K562 (cell line): Measurements from ENCODE around the gene SPATA2L. TPM values are rescaled to one million over a fixed set of nuclear protein-coding genes. Genes with fewer than 3 reads are reported as not detected.

ENCODE experiments used
- CBX3 ChIP-seq, 2 experiments: IDR thresholded peaks; 1 replicate in 1 of 2; 2 replicates in 1 of 2; pipeline ENCODE4 v1.6.1; 2012; ENCODE audit warnings: inconsistent platforms in 2 of 2, low read length in 2 of 2, borderline replicate concordance in 1 of 2, control low read depth in 1 of 2
- CXXC5 ChIP-seq: fragments of 250-450 bp; sonication (Bioruptor Pico); IDR thresholded peaks from 2 replicates; pipeline ENCODE4 v1.8.0; 2022; ENCODE audit warnings: inconsistent platforms, mild to moderate bottlenecking, moderate library complexity
- DNMT1 ChIP-seq: fragments of 450-650 bp; IDR thresholded peaks from 2 replicates; pipeline ENCODE4 v1.6.1; 2016; ENCODE audit warnings: antibody characterized with exemption, mild to moderate bottlenecking
- GABPB2 ChIP-seq: fragments of 250-450 bp; sonication (Bioruptor Pico); conservative IDR thresholded peaks from 2 replicates; pipeline ENCODE4 v1.5.1; 2021; ENCODE audit warnings: mild to moderate bottlenecking
- KDM2B ChIP-seq: fragments of 250-450 bp; sonication (Bioruptor Pico); IDR thresholded peaks from 2 replicates; pipeline ENCODE4 v1.8.0; 2021; ENCODE audit warnings: mild to moderate bottlenecking, moderate library complexity
- NELFE ChIP-seq: IDR thresholded peaks from 2 replicates; pipeline ENCODE4 v1.6.1; 2011; ENCODE audit warnings: mild to moderate bottlenecking; ENCODE audit not compliant: insufficient read depth, insufficient read length
- NFIX ChIP-seq: fragments of 250-450 bp; sonication (Bioruptor Pico); IDR thresholded peaks from 2 replicates; pipeline ENCODE4 v1.4.0; 2020; ENCODE audit warnings: low read depth, mild to moderate bottlenecking, moderate library complexity
- PTBP1 ChIP-seq: fragments of 200-400 bp; formaldehyde crosslinking; IDR thresholded peaks from 2 replicates; pipeline ENCODE4 v1.6.1; 2017; ENCODE audit warnings: low read depth, low read length
- SMAD3 ChIP-seq: fragments of 450-650 bp; formaldehyde crosslinking; conservative IDR thresholded peaks from 2 replicates; pipeline ENCODE4 v1.4.0; 2020; ENCODE audit warnings: mild to moderate bottlenecking
- SMAD4 ChIP-seq: fragments of 250-450 bp; sonication (Bioruptor Pico); conservative IDR thresholded peaks from 2 replicates; pipeline ENCODE4 v1.8.0; 2021; ENCODE audit warnings: inconsistent platforms, mild to moderate bottlenecking, moderate library complexity
- TARDBP ChIP-seq: fragments of 450-650 bp; IDR thresholded peaks from 2 replicates; pipeline ENCODE4 v1.6.1; 2016
- TCF3 ChIP-seq: sonication (generic); formaldehyde crosslinking; IDR thresholded peaks from 2 replicates; pipeline ENCODE4 v1.4.0; 2020; ENCODE audit warnings: mild to moderate bottlenecking, missing genetic modification reagents
- TEAD1 ChIP-seq, 2 experiments: fragments of 450-650 bp in 1 of 2; sonication (generic) in 1 of 2; formaldehyde crosslinking; IDR thresholded peaks; 2 replicates each; pipeline versions ENCODE4 v1.4.0 to v1.8.0; 2020 to 2022; ENCODE audit warnings: mild to moderate bottlenecking in 2 of 2, missing genetic modification reagents in 1 of 2
- ZBTB7A ChIP-seq: IDR thresholded peaks from 2 replicates; pipeline ENCODE4 v1.6.1; 2011; ENCODE audit warnings: low read depth, mild to moderate bottlenecking, low read length, moderate library complexity, borderline replicate concordance; ENCODE audit not compliant: control insufficient read depth
- polyA plus RNA-seq, 8 experiments: library from polyadenylated mRNA; depleted of rRNA in 4 of 8; stranded (reverse) in 5 of 8; unstranded in 3 of 8; fragments of >200 nt; fragmentation: Nextera tagmentation in 2 of 8; fragmentation: Illumina TruSeq in 1 of 8; extraction: Ambion mirVana in 2 of 8; extraction: Trizol in 1 of 8; gene quantifications; 2 replicates each; pipeline versions ENCODE4 v1.2.1 to v1.2.3, GENCODE V29; 2011 to 2014; ENCODE audit warnings: inconsistent platforms in 1 of 8, missing spikeins in 1 of 8
- total RNA-seq, 7 experiments: library from RNA; depleted of rRNA in 6 of 7; stranded (reverse); fragments of >200 nt in 6 of 7; fragmentation: Illumina TruSeq in 2 of 7; extraction: Trizol in 2 of 7; gene quantifications; 2 replicates each; pipeline versions ENCODE4 v1.2.1 to v1.2.3, GENCODE V29; 2011 to 2021; ENCODE audit warnings: low replicate concordance in 1 of 7
- TF ChIP-seq, protein P1 (sequence below), 2 experiments: fragments of 200-800 bp in 1 of 2; sonication (Bioruptor generic) in 1 of 2; sonication (generic) in 1 of 2; formaldehyde crosslinking in 1 of 2; IDR thresholded peaks in 1 of 2; conservative IDR thresholded peaks in 1 of 2; 2 replicates each; pipeline versions ENCODE4 v1.5.0 to v1.6.1; 2016 to 2020; ENCODE audit warnings: missing compliant biosample characterization in 1 of 2, missing genetic modification characterization in 1 of 2, missing genetic modification reagents in 1 of 2
- TF ChIP-seq, protein P2 (sequence below): fragments of 450-650 bp; formaldehyde crosslinking; IDR thresholded peaks from 2 replicates; pipeline ENCODE4 v1.4.0; 2020; ENCODE audit warnings: mild to moderate bottlenecking, moderate library complexity
- TF ChIP-seq, protein P3 (sequence below), 2 experiments: fragments of 450-650 bp in 1 of 2; IDR thresholded peaks; 2 replicates each; pipeline ENCODE4 v1.6.1; 2011 to 2017; ENCODE audit warnings: low read depth in 2 of 2, antibody characterized with exemption in 1 of 2, borderline replicate concordance in 1 of 2, low read length in 1 of 2, mild to moderate bottlenecking in 1 of 2, mixed read lengths in 1 of 2; ENCODE audit not compliant: control insufficient read depth in 1 of 2
- TF ChIP-seq, protein P4 (sequence below): sonication (generic); formaldehyde crosslinking; IDR thresholded peaks from 2 replicates; pipeline ENCODE4 v1.8.0; 2022; ENCODE audit warnings: mild to moderate bottlenecking, missing genetic modification reagents
- TF ChIP-seq, protein P5 (sequence below): sonication (generic); IDR thresholded peaks from 2 replicates; pipeline ENCODE4 v1.6.1; 2016

The SPATA2L gene
- total and polyA plus RNA-seq, 9 of the 15 experiments (the other 6 are each of a cell fraction or from before 2014, with no cell fraction given) = 0.13 to 19.2 (median 4.8) TPM; not detected in 1

DNA sequence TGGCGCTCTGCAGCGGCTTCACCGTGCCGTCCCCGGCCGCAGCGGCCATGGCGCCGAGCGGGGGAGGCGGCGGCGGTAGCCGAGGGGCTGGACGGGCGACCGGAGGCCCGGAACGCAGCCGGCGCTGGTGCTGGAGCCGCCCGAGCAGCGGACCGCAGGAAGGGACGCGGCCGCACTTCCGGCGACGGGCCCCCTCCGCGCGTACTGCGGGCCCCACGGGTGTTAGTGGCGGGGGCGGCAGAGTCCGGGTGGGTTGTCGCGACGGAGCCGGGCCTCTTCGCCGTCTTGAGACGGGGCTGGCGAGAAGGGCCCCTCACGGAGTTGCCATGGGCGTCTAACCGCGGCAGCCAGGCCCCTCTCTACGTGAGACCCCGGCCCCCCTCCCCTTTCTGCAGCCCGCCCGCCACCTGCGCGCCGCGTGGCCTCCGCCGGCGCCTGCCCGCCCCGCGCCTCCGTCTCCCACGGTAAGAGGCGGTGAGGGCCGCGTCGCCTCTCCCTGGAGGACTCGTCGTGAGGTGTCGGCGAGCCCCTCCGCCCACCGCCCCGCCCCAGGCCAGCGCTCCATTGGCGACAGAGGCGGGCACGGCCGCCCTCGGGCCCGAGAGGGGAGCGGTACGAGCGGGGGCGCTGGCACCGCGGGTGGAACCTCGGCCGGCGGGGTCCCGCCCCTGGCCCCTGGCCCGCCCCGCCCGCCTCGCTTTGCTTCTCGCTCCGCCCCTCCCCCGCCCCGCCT is 19.5 kb upstream of the SPATA2L start, which contains the start of the genes VPS9D1 and ZNF276 (continued):
- TF ChIP-seq, protein P1, sequence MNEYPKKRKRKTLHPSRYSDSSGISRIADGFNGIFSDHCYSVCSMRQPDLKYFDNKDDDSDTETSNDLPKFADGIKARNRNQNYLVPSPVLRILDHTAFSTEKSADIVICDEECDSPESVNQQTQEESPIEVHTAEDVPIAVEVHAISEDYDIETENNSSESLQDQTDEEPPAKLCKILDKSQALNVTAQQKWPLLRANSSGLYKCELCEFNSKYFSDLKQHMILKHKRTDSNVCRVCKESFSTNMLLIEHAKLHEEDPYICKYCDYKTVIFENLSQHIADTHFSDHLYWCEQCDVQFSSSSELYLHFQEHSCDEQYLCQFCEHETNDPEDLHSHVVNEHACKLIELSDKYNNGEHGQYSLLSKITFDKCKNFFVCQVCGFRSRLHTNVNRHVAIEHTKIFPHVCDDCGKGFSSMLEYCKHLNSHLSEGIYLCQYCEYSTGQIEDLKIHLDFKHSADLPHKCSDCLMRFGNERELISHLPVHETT (CRISPR knock-in tag; conservative IDR thresholded peaks at IDR 0.05 in 1 of 2, IDR thresholded peaks at IDR 0.05 in 1 of 2) = peak in 1 of 2 experiments; percentile 98; a peak in 2 of 4 replicates
- TF ChIP-seq KDM2B (CRISPR knock-in tag) (0 out of 2 replicates have a peak, but pooled peaks have one; percentile 23), GABPB2 (no peak), NFIX (no peak), ZBTB7A (peak; percentile 87), PTBP1 (peak; percentile 44; the same call in 1 of the 2 replicates), CBX3 (IDR thresholded peaks at IDR 0.05; ENCODE audit: borderline replicate concordance in 1 of 2, low read length in 2 of 2) (0 out of 3 replicates have a peak, but pooled peaks of 1 of the 2 experiments have one; percentile 9), TEAD1 (CRISPR knock-in tag; IDR thresholded peaks at IDR 0.05) (peak; percentile 34 to 76; a peak in 2 of 4 replicates), SMAD4 (CRISPR knock-in tag) (peak; percentile 86), NELFE (no peak), SMAD3 (CRISPR knock-in tag) (0 out of 2 replicates have a peak, but pooled peaks have one; percentile 60), TCF3 (CRISPR knock-in tag) (peak; percentile 42; the same call in 1 of the 2 replicates), CXXC5 (peak; percentile 94), TARDBP (peak; percentile 85), DNMT1 (no peak)
- TF ChIP-seq, protein P2, sequence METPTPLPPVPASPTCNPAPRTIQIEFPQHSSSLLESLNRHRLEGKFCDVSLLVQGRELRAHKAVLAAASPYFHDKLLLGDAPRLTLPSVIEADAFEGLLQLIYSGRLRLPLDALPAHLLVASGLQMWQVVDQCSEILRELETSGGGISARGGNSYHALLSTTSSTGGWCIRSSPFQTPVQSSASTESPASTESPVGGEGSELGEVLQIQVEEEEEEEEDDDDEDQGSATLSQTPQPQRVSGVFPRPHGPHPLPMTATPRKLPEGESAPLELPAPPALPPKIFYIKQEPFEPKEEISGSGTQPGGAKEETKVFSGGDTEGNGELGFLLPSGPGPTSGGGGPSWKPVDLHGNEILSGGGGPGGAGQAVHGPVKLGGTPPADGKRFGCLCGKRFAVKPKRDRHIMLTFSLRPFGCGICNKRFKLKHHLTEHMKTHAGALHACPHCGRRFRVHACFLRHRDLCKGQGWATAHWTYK (CRISPR knock-in tag) = peak; percentile 89; the same call in 1 of the 2 replicates
- TF ChIP-seq, protein P3, sequence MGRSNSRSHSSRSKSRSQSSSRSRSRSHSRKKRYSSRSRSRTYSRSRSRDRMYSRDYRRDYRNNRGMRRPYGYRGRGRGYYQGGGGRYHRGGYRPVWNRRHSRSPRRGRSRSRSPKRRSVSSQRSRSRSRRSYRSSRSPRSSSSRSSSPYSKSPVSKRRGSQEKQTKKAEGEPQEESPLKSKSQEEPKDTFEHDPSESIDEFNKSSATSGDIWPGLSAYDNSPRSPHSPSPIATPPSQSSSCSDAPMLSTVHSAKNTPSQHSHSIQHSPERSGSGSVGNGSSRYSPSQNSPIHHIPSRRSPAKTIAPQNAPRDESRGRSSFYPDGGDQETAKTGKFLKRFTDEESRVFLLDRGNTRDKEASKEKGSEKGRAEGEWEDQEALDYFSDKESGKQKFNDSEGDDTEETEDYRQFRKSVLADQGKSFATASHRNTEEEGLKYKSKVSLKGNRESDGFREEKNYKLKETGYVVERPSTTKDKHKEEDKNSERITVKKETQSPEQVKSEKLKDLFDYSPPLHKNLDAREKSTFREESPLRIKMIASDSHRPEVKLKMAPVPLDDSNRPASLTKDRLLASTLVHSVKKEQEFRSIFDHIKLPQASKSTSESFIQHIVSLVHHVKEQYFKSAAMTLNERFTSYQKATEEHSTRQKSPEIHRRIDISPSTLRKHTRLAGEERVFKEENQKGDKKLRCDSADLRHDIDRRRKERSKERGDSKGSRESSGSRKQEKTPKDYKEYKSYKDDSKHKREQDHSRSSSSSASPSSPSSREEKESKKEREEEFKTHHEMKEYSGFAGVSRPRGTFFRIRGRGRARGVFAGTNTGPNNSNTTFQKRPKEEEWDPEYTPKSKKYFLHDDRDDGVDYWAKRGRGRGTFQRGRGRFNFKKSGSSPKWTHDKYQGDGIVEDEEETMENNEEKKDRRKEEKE (IDR thresholded peaks at IDR 0.05; ENCODE audit: borderline replicate concordance in 1 of 2, control insufficient read depth in 1 of 2, low read depth in 2 of 2, low read length in 1 of 2) = peak in 1 of 2 experiments; percentile 86; a peak in 1 of 4 replicates
- TF ChIP-seq, protein P4, sequence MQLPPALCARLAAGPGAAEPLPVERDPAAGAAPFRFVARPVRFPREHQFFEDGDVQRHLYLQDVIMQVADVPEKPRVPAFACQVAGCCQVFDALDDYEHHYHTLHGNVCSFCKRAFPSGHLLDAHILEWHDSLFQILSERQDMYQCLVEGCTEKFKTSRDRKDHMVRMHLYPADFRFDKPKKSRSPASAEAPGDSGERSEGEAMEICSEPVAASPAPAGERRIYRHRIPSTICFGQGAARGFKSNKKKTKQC (CRISPR knock-in tag) = peak; percentile 47; the same call in 1 of the 2 replicates
- TF ChIP-seq, protein P5, sequence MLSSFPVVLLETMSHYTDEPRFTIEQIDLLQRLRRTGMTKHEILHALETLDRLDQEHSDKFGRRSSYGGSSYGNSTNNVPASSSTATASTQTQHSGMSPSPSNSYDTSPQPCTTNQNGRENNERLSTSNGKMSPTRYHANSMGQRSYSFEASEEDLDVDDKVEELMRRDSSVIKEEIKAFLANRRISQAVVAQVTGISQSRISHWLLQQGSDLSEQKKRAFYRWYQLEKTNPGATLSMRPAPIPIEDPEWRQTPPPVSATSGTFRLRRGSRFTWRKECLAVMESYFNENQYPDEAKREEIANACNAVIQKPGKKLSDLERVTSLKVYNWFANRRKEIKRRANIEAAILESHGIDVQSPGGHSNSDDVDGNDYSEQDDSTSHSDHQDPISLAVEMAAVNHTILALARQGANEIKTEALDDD = no peak
